HL-60 (cell line): ENCODE results near the gene LEUTX.

ENCODE experiments used
- DNase-seq, 2 experiments: peaks; one replicate each; pipeline ENCODE4 v3.0.0-alpha.2; 2010 to 2020; ENCODE audit warnings: low read depth in 1 of 2, low spot score in 1 of 2
- H3K27ac ChIP-seq: fragments of 250-450 bp; sonication (Bioruptor Pico); replicated peaks from 2 replicates; pipeline ENCODE4 v1.5.1; 2020; ENCODE audit warnings: mild to moderate bottlenecking, moderate library complexity
- H3K27me3 ChIP-seq: fragments of 250-450 bp; sonication (Bioruptor Pico); 2 replicates; pipeline ENCODE4 v1.5.1; 2021; ENCODE audit warnings: mild to moderate bottlenecking, moderate library complexity; ENCODE audit not compliant: insufficient read depth, poor library complexity, severe bottlenecking
- H3K4me3 ChIP-seq: replicated peaks from 2 replicates; pipeline ENCODE4 v1.5.1; 2011; ENCODE audit warnings: mild to moderate bottlenecking, control low read depth, low read length; ENCODE audit not compliant: insufficient read depth
- GABPA ChIP-seq: IDR thresholded peaks from 2 replicates; pipeline ENCODE4 v1.6.1; 2012; ENCODE audit warnings: low read depth
- POLR2AphosphoS5 ChIP-seq: IDR thresholded peaks from 2 replicates; pipeline ENCODE4 v1.6.1; 2012; ENCODE audit warnings: low read depth
- SPI1 ChIP-seq: IDR thresholded peaks from 2 replicates; pipeline ENCODE4 v1.6.1; 2012; ENCODE audit warnings: low read depth, mild to moderate bottlenecking, borderline replicate concordance
- TF ChIP-seq, protein P1 (sequence below): IDR thresholded peaks from 2 replicates; pipeline ENCODE4 v1.6.1; 2012; ENCODE audit warnings: low read depth; ENCODE audit not compliant: insufficient replicate concordance
- TF ChIP-seq, protein P2 (sequence below): IDR thresholded peaks from one replicate; pipeline ENCODE4 v1.5.1; 2011; ENCODE audit warnings: low read length, control low read depth, inconsistent platforms; ENCODE audit not compliant: insufficient read depth

The LEUTX gene

DNA sequence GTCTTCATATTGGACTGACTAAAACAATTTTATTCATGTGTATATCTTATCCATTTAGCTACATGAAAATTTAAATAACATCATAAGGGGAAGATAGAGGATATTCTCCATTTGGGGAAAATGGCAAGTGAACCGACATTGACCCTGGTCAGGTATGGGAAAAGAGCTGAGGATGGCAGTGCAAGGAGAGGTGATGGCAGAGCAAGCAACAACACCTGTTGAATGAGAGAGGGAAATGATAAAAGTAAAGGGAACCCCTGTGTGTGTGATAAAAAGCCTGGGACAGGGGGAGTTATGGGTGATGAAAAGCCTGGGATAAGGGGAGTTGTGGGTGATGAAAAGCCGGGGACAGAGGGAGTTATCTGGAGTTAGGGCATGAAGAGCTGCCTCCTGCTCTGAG, 44.8 kb upstream of the LEUTX start:
- TF ChIP-seq, protein P1, sequence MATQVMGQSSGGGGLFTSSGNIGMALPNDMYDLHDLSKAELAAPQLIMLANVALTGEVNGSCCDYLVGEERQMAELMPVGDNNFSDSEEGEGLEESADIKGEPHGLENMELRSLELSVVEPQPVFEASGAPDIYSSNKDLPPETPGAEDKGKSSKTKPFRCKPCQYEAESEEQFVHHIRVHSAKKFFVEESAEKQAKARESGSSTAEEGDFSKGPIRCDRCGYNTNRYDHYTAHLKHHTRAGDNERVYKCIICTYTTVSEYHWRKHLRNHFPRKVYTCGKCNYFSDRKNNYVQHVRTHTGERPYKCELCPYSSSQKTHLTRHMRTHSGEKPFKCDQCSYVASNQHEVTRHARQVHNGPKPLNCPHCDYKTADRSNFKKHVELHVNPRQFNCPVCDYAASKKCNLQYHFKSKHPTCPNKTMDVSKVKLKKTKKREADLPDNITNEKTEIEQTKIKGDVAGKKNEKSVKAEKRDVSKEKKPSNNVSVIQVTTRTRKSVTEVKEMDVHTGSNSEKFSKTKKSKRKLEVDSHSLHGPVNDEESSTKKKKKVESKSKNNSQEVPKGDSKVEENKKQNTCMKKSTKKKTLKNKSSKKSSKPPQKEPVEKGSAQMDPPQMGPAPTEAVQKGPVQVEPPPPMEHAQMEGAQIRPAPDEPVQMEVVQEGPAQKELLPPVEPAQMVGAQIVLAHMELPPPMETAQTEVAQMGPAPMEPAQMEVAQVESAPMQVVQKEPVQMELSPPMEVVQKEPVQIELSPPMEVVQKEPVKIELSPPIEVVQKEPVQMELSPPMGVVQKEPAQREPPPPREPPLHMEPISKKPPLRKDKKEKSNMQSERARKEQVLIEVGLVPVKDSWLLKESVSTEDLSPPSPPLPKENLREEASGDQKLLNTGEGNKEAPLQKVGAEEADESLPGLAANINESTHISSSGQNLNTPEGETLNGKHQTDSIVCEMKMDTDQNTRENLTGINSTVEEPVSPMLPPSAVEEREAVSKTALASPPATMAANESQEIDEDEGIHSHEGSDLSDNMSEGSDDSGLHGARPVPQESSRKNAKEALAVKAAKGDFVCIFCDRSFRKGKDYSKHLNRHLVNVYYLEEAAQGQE: no peak
- TF ChIP-seq, protein P2, sequence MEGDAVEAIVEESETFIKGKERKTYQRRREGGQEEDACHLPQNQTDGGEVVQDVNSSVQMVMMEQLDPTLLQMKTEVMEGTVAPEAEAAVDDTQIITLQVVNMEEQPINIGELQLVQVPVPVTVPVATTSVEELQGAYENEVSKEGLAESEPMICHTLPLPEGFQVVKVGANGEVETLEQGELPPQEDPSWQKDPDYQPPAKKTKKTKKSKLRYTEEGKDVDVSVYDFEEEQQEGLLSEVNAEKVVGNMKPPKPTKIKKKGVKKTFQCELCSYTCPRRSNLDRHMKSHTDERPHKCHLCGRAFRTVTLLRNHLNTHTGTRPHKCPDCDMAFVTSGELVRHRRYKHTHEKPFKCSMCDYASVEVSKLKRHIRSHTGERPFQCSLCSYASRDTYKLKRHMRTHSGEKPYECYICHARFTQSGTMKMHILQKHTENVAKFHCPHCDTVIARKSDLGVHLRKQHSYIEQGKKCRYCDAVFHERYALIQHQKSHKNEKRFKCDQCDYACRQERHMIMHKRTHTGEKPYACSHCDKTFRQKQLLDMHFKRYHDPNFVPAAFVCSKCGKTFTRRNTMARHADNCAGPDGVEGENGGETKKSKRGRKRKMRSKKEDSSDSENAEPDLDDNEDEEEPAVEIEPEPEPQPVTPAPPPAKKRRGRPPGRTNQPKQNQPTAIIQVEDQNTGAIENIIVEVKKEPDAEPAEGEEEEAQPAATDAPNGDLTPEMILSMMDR: no peak
- TF ChIP-seq SPI1 (no peak), POLR2AphosphoS5 (no peak), GABPA (no peak)
- DNase-seq: no peak
- Histone ChIP-seq H3K4me3 (no peak overlapping the region), H3K27me3 (no peaks in the 10 kb centered on the region), H3K27ac (no peak overlapping the region)

DNA sequence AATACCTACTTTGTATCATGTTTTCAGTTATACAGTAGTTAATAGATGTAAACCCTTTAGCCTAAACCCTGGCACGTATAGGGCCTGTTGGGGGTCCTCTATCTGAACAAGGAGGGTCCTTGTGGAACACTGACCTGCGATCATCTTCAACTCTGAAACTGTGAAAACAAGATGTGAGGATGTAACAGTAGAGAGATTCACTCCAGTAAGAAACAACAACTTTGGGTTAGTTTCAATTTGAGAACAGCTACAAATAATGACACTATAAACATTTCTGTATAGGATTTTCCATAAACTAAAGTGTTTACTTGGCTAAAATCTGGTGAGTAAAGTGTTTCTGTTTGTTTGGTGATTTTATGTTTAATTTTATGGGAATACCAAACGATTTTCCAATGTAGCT, 43.0 kb upstream of the LEUTX start:
- no peak overlapping the region for H3K4me3 ChIP-seq
- TF ChIP-seq, protein P1: no peak
- TF ChIP-seq POLR2AphosphoS5: no peak
- no peak for TF ChIP-seq GABPA
- no peak for TF ChIP-seq SPI1
- TF ChIP-seq, protein P2: no peak
- no peak overlapping the region for H3K27ac ChIP-seq
- H3K27me3 ChIP-seq: no peaks in the 10 kb centered on the region
- DNase-seq: no peak

DNA sequence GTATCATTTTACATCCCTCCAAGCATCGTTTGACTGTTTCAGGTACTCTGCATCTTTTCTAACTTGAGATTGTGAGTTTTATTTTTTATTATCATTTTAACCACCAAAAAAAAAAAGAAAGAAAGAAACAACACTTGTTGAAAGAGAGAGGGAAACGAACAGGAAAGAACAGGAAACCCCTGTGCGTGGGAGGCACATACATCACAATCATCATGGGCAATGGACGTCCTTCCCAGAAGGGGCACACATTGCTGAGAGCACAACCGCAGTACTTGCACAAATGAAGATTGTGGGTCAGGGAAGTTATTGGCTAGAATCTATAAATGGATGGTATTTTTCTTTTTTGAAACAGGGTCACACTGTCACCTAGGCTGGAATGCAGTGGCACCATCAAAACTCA, 42.6 kb upstream of the LEUTX start:
- DNase-seq: no peak
- Histone ChIP-seq H3K4me3 (no peak overlapping the region), H3K27me3 (no peaks in the 10 kb centered on the region), H3K27ac (no peak overlapping the region)
- TF ChIP-seq, protein P1: no peak
- TF ChIP-seq, protein P2: no peak
- TF ChIP-seq SPI1 (no peak), GABPA (no peak), POLR2AphosphoS5 (no peak)
